ENCODE measurements around the gene ANKMY1. TPM values are rescaled to one million over a fixed set of nuclear protein-coding genes. Genes with fewer than 3 reads are reported as not detected.

Gene ANKMY1
- polyA plus RNA-seq, 3 donors: 2.1 to 22.9 (median 2.9) TPM

DNA sequence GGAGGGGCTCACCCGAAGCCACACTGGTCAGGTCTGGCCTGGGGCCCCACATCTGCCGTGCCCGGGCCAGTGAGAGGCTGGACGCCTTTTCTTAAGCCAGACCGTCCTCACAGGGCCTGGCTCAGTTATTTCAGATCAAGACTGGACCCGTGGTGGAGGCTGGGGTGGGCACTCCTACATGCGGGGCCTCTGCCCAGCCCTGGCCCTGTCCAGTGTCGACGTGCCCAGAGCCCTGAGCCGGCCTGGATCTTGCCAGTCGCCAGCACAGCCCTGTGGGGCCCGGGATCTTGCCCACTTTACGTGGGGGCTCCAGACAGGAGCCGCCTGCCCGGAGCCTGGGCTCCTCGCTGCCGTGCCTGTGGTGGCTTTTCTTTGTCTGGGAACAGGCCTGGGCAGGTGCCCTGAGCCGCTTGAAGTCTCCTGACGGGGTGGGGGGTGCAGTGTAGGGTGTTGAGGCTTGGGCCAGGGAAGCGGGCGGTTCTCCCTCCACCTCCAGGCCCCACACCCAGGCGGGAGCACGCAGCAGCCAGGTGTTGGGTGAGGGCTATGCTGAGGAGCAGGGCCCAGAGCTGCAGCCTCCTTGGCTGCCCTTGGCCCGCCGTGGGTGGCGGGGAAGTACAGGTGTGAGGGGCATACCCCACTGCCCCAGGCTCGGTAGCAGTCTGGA is 116.3 kb downstream of the ANKMY1 start:
- Mint-ChIP-seq H3K36me3 (peaks cover 0 to 2% of the 10 kb centered on the region in 2 donors), H3K4me1 (peaks cover 3% of the 10 kb centered on the region), H3K27ac (no peak overlapping the region), H3K4me3 (no peak overlapping the region), H3K27me3 (ENCODE audit: low read depth in 3 of 3) (peaks cover 21 to 27% (median 23%) of the 10 kb centered on the region in 3 donors), H3K9me3 (peaks cover 0 to 5% (median 1%) of the 10 kb centered on the region in 7 donors)
- H3K9me3 ChIP-seq (replicated peaks in 1 of 2; ENCODE audit: control insufficient read depth in 1 of 2, insufficient read depth in 1 of 2, low read length in 2 of 2): peaks cover 0 to 8% of the 10 kb centered on the region in 2 donors
- DNase-seq: no peak
- H3K9ac ChIP-seq (ENCODE audit: insufficient read depth, low read length, poor library complexity, severe bottlenecking): no peak overlapping the region
- H3K36me3 ChIP-seq (replicated peaks in 1 of 2; ENCODE audit: control insufficient read depth in 1 of 2, insufficient read depth in 2 of 2, low read length in 2 of 2): no peaks in the 10 kb centered on the region
- H3K27me3 ChIP-seq (ENCODE audit: control insufficient read depth in 2 of 2, insufficient read depth in 2 of 2, low read length in 2 of 2): peaks cover 16 to 20% of the 10 kb centered on the region in 2 donors
- no peaks in the 10 kb centered on the region for H4K20me1 ChIP-seq (ENCODE audit: insufficient read depth, low read length)
- H3K4me1 ChIP-seq (ENCODE audit: control insufficient read depth in 1 of 2, insufficient read depth in 2 of 2, low read length in 2 of 2): peaks cover 0 to 6% of the 10 kb centered on the region in 2 donors
- no peaks in the 10 kb centered on the region for H3K79me2 ChIP-seq (ENCODE audit: insufficient read depth, low read length)
- intact Hi-C loops (cut with micrococcal nuclease): no loop called here
- H3K27ac ChIP-seq (ENCODE audit: low read depth in 1 of 2, low read length in 2 of 2): no peak overlapping the region
- TF ChIP-seq, protein P1, sequence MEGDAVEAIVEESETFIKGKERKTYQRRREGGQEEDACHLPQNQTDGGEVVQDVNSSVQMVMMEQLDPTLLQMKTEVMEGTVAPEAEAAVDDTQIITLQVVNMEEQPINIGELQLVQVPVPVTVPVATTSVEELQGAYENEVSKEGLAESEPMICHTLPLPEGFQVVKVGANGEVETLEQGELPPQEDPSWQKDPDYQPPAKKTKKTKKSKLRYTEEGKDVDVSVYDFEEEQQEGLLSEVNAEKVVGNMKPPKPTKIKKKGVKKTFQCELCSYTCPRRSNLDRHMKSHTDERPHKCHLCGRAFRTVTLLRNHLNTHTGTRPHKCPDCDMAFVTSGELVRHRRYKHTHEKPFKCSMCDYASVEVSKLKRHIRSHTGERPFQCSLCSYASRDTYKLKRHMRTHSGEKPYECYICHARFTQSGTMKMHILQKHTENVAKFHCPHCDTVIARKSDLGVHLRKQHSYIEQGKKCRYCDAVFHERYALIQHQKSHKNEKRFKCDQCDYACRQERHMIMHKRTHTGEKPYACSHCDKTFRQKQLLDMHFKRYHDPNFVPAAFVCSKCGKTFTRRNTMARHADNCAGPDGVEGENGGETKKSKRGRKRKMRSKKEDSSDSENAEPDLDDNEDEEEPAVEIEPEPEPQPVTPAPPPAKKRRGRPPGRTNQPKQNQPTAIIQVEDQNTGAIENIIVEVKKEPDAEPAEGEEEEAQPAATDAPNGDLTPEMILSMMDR (IDR thresholded peaks at IDR 0.05): no peak
- no peak overlapping the region for H3K4me3 ChIP-seq (replicated peaks in 1 of 3; ENCODE audit: low read depth in 2 of 3, low read length in 3 of 3)
- no peak overlapping the region for H2AFZ ChIP-seq (ENCODE audit: insufficient read depth, low read depth, low read length, poor library complexity, severe bottlenecking)
- 94% methylated on average over 20 of the region's 27 CpGs for WGBS (ENCODE audit: insufficient coverage)
- H3K4me2 ChIP-seq (replicated peaks; ENCODE audit: extremely low read depth, low read length, poor library complexity, severe bottlenecking): no peak overlapping the region

DNA sequence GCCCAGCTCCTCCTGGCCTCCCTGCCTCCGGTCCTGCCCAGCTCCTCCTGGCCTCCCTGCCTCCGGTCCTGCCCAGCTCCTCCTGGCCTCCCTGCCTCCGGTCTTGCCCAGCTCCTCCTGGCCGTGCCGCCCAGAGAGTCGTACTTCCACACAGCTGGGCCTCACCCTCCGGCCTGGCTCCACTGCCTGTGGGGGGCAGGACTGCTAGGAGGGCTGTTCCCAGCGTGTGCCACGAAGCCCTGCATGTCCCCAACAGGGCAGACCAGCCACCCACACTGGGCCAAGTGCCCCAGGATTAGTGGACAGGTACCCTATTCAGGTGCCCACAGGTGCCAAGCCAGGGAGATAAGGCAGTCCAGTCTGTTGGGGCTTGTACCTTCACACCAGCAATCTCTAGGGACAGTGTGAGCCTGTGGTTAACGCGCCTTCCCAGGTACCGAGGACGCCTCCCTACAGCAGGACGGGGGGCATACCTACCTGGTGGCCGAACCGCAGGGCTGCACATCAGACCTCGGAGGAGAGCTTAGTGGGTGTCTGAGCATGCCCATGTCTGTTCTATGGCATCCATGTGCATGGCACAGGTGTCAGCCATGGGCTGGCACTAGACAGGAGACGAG is 117.0 kb downstream of the ANKMY1 start:
- no peak overlapping the region for H2AFZ ChIP-seq (ENCODE audit: insufficient read depth, low read depth, low read length, poor library complexity, severe bottlenecking)
- no peak for DNase-seq
- no peak overlapping the region for H3K4me3 ChIP-seq (replicated peaks in 1 of 3; ENCODE audit: low read depth in 2 of 3, low read length in 3 of 3)
- no peak overlapping the region for H3K9ac ChIP-seq (ENCODE audit: insufficient read depth, low read length, poor library complexity, severe bottlenecking)
- Mint-ChIP-seq H3K9me3 (peaks cover 0 to 5% (median 1%) of the 10 kb centered on the region in 7 donors), H3K27me3 (ENCODE audit: low read depth in 3 of 3) (peaks cover 22 to 28% (median 28%) of the 10 kb centered on the region in 3 donors), H3K4me1 (peaks cover 3% of the 10 kb centered on the region), H3K36me3 (peaks cover 0 to 2% of the 10 kb centered on the region in 2 donors), H3K27ac (no peak overlapping the region), H3K4me3 (no peak overlapping the region)
- peaks cover 0 to 8% of the 10 kb centered on the region in 2 donors for H3K9me3 ChIP-seq (replicated peaks in 1 of 2; ENCODE audit: control insufficient read depth in 1 of 2, insufficient read depth in 1 of 2, low read length in 2 of 2)
- peaks cover 17 to 21% of the 10 kb centered on the region in 2 donors for H3K27me3 ChIP-seq (ENCODE audit: control insufficient read depth in 2 of 2, insufficient read depth in 2 of 2, low read length in 2 of 2)
- no peaks in the 10 kb centered on the region for H3K36me3 ChIP-seq (replicated peaks in 1 of 2; ENCODE audit: control insufficient read depth in 1 of 2, insufficient read depth in 2 of 2, low read length in 2 of 2)
- no peaks in the 10 kb centered on the region for H4K20me1 ChIP-seq (ENCODE audit: insufficient read depth, low read length)
- TF ChIP-seq, protein P1 (IDR thresholded peaks at IDR 0.05): no peak
- H3K4me1 ChIP-seq (ENCODE audit: control insufficient read depth in 1 of 2, insufficient read depth in 2 of 2, low read length in 2 of 2): peaks cover 0 to 10% of the 10 kb centered on the region in 2 donors
- intact Hi-C loops (cut with micrococcal nuclease): no loop called here
- 92% methylated on average over 15 of the region's 18 CpGs for WGBS (ENCODE audit: insufficient coverage)
- H3K4me2 ChIP-seq (replicated peaks; ENCODE audit: extremely low read depth, low read length, poor library complexity, severe bottlenecking): no peak overlapping the region
- no peak overlapping the region for H3K27ac ChIP-seq (ENCODE audit: low read depth in 1 of 2, low read length in 2 of 2)
- no peaks in the 10 kb centered on the region for H3K79me2 ChIP-seq (ENCODE audit: insufficient read depth, low read length)

All from CD14-positive monocyte (primary cell).